ENCODE data around the gene TCEA3.
A peak's percentile ranks its signal among the peaks of the same experiment; 100 is the strongest.
"Not testable (repeated sequence)": the region's sequence is repeated elsewhere in the genome, so short reads cannot be mapped to it uniquely, and the experiment has no call there.

TCEA3 gene

DNA sequence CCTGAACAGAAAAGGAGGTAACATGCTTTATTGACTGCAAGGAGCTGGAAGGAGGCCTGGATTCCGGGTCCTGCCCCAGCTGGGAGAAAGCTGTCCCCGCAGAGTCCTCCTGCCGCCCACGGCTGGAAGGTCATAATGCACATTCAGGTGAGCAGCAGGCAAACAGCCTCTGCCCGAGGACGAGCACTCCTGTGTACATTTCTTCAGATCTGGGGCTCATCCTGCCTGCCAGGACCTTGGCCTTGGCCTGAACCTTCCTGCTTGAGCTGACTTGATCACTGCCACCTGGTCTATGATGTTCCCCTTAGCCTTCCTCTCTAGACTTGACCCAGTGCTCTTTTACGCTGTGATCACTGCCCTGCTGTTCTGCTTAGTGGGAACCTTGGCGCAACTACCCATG, 37.1 kb downstream of the TCEA3 start:
- no peak for DNase-seq

DNA sequence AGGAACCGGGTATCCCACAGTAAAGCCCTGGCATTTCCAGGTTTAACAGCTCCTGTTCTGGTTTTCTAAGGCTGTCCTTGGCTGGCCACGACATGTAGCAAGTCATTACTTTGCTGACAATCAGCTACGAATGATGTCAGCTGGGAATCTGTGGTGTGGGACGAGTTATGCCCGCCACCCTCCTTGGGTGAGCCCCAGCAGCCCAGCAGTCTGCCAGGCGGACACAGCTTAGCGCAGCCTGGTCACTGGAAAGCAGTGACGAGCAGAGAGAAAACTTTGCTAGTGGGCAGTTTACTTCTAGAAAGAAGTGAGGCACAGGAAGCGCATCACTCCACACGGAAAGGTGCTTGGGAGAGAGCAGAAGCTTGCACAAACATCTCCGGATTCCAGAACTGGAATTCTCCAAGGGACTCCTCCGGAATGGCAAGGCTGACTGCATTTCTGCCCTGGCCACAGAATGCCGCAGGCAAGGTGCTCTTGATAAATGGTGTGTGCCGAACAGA, 39.4 kb downstream of the TCEA3 start:
- DNase-seq = no peak

- peak; percentile 47 for DNase-seq
Observed at GRCh38 chr1:23384312-23385058, 40.1 kb downstream of the TCEA3 start.

DNA sequence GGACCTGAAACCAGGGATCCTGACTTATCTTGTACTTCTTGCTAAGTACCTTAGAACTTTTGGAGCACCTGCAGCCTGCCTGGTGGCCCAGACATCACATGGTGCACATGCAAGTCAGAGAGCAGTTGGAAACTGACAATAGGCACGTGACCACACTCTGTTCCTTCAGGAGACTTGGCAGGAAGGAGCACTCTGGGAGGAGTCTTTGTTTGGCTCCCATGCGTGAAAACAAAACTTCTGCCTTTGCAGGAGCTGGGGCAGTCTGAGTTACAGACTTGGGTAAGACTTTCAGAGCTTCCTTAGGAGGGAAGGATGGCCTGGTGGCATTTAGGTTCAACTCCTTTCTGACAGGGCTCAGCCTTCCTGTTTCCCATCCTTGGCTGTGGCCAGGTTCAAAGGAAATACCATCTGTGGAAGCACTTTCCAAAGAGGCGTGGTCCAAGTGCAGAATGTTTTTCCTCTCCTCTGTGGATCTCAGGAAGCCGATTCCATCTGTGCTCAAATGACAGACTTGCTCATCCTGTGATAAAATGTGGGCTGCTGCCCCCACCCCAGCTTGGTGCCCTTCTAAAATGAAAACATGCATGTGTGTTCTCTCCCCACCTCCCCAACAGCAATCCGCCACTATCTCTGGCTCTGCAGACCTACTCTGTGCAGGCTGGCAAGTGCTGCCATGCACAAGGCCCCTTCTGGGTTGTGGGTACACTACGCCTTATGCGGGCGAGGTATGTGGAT, 40.8 kb downstream of the TCEA3 start:
- no peak for DNase-seq

- no peak for DNase-seq
Observed at GRCh38 chr1:23381233-23381885, 43.2 kb downstream of the TCEA3 start.

DNA sequence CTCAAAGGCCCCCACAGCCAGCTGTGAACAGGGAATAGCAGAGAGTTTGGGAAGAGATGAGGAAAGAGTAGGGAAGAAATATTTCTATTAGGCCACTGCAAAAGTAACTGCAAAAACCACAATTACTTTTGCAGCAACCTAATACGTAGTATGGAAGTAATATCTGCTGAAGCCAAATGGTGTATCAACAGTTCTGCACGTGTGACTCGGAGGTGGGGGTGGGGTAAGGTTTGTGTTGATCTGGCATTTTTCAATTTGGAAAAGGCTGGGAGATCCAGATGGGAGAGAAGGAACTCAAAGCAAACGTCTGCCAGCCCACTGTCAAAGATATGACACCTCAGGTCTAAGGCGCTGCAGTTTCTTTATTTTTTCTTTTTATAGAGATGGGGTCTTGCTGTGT, 43.8 kb downstream of the TCEA3 start:
- DNase-seq = no peak

- not testable (repeated sequence) for DNase-seq
Observed at GRCh38 chr1:23380236-23380635, 44.3 kb downstream of the TCEA3 start.

DNA sequence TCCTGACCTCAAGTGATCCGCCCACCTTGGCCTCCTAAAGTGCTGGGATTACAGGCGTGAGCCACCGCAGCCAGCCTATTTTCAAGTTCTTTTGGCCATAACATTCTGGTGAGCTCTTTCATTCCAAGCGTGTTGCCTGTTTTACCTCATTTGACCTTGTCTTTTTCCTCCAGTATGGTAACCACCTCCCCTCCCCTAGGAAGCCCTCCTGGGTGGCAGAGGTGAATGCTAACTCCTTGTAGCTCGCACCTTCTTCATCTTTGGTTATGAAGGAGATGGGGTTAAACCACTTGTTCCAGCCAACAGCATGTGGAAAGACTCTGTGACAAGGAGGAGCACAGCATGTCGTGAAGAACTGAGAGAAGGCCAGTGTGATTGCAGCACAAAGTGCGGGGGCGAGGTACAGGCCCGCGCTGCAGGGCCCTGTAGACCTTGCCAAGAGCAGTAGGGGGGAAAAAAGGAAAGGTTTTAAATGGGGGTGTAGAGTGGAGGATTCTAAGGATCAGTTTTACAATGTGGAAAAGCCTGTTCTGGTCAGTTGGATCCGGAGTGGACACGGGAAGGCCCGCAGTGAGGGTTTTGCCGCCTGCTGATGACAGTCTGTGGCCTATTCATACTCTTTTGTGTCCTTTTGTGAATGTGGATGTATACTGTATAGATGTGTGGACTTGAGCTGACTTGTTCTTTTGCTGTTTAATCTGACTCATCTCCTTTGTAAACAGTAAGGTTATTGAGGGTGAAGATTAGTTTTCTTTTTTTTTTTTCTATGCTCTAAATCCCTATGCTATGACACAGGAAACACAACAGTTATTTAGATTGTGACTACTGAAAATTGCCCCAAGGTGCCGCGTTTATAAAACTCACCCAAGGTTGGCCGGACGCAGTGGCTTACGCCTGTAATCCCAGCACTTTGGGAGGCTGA, 47.4 kb downstream of the TCEA3 start:
- peak; percentile 67 for DNase-seq

DNA sequence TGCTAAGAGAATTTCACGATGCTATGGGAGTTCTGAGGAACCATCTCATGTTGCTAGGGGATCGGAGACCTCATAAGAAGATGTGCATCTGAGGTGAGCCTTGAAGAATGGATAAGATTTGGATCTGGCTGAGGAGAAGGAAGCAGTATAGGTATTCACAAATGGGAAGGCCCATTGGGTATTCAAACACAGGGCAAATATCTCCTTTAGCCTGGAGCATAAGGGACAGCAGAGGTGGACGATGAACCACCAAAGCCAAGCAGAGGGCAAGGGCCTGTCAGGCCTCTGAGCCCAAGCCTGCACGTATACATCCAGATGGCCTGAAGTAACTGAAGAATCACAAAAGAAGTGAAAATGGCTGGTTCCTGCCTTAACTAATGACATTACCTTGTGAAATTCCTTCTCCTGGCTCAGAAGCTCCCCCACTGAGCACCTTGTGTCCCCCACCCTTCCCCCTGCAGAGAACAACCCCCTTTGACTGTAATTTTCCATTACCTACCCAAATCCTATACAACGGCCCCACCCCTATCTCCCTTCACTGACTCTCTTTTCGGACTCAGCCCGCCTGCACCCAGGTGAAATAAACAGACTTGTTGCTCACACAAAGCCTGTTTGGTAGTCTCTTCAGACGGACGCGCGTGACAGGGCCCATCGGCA, 50.3 kb downstream of the TCEA3 start:
- DNase-seq = not testable (repeated sequence)

- DNase-seq = no peak
Observed at GRCh38 chr1:23371987-23372880, 52.3 kb downstream of the TCEA3 start.

DNA sequence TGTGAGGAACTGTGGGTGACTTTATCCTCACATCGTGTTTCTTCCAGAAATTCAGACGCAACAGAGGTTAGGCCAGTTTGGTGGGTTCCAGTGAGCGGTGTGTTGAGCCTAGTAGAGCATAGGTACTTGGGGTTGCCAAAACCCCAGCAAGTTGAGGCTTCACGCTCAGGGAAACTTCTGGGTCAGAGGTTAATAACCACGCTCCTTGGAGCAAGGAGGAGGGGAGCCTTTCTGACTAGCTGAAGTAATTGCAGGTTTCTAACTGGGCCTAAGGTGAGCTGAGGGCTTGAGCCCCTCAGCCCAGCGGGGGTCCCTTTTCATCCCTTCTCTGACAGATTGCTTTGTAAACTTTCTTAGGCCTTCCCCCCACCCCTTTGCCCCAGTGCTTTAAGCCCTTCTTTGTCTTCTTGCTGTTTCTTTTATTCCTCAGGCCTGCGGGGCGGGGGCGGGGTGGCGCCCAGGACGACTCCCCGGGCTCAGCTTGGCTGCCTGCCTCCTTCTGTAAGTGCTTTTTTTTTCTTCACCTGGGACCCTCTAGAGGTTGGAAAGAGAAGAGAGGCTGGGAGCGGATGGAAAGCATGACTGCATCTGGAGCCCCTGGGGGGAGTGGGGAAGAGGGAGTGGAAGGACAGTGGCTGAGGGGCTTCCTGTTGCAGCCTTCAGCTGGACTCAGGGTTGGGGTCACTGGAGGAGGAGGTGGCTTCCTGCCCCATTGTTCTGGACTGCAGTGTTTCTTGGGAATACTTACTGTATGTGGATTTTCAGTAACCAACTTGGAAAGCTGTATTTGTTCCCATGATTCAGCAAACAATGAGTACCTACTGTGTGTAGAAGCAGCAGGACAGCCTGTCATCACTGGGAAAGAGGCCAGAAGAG, 53.6 kb downstream of the TCEA3 start:
- peak; percentile 36 for DNase-seq

DNA sequence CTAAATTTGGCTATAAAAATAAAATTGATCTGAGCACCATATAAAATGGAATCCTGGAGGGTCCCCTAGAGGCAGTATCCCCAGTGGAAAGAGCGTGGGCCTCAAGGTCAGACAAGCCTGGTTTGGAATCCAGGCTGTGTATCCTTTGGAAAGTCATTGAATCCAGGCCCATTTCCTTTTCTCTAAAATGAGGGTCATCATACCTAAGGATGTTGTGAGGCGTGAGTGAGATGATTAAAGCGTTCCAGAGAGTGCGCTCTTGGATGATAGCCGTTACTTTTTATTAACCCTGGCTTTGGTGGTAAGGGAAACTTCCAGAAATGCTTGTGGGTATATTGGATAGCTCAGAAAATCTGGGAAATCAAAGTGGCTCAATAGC, 54.2 kb downstream of the TCEA3 start:
- no peak for DNase-seq

GRCh38 chr1:23369335-23370013, 55.1 kb downstream of the TCEA3 start, which contains the start of gene ZNF436:
ZNF436 (minus strand) TSS chr1:23369836; CDS start chr1:23368005, 1,831 bp downstream.
- DNase-seq = peak; percentile 94

DNA sequence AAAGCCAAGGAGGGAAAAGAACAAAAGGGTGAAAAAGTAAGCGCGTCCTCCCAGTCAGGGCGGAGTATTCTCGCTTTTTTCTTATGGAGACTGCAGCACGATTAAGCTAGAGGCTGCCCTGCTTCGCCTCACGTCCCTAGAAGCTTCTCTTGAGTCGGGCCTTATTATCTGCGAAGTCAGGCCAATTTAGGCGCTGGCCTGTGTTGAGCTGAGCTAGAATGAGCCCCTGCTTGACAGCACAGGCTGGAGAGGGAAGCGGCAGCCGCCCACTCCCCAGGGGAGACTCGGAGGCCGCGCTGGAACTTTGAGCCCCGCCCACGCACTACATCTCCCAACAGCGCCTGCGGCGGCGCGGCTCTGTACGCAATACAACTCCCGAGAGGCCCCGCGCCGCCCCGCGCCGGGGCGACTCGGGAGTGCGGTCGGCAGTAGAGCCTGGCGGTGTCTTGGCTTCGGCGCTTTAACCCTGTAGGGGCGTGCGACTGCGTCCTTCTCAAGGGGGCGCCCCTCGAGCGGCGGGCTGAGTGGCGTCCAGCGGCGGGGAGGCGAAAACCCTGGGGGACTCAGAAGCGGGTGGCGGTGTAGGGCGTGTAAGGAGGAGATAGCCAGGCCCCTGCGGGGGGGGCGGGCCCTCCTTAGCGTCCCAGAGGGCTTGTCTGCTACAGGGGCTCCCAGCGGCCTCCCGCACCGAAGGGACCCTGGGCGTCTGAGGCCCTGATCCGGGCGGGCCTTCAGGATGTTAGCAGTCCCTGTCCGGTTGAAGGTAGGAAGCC, 55.8 kb downstream of the TCEA3 start:
- peak; percentile 94 for DNase-seq

GRCh38 chr1:23367791-23368561, 56.6 kb downstream of the TCEA3 start:
- peak; percentile 99 for DNase-seq

GRCh38 chr1:23367451-23367790, 57.1 kb downstream of the TCEA3 start:
- no peak for DNase-seq

- DNase-seq = no peak
Observed at GRCh38 chr1:23366598-23366997, 58.0 kb downstream of the TCEA3 start.

- DNase-seq = no peak
Observed at GRCh38 chr1:23366146-23366545, 58.4 kb downstream of the TCEA3 start.
